WTC11 (cell line): ENCODE measurements around the gene MAPK14. TPM values are rescaled to one million over a fixed set of nuclear protein-coding genes. Genes with fewer than 3 reads are reported as not detected.

Experiments
- ATAC-seq: fragments of 200-7000 bp; cut with Tn5 transposase; 2 replicates; pipeline ENCODE4 v1.10.0; 2021; ENCODE audit warnings: mild to moderate bottlenecking, moderate library complexity
- CTCF ChIA-PET: fragments of 300-600 bp; sonication (Branson Sonifier 250); formaldehyde crosslinking; loops from one replicate; lab custom pipeline; 2021; ENCODE audit warnings: antibody characterized with exemption; lab: Charles Lee
- POLR2A ChIA-PET: fragments of 350-600 bp; sonication (Branson Sonifier 250); formaldehyde crosslinking; loops from one replicate; lab custom pipeline; 2021; ENCODE audit warnings: antibody characterized with exemption; lab: Charles Lee
- DNase-seq: peaks from one replicate; pipeline ENCODE4 v3.0.0; 2021; ENCODE audit warnings: low spot score
- H3K27ac Mint-ChIP-seq: 2 replicates; pipeline ENCODE4 v1.8.0; 2021; ENCODE audit warnings: mixed read lengths
- H3K27me3 Mint-ChIP-seq: 2 replicates; pipeline ENCODE4 v1.8.0; 2021; ENCODE audit warnings: low read depth, mild to moderate bottlenecking, moderate library complexity, mixed read lengths
- H3K36me3 Mint-ChIP-seq: 2 replicates; pipeline ENCODE4 v1.8.0; 2021; ENCODE audit warnings: mixed read lengths
- H3K4me1 Mint-ChIP-seq: 2 replicates; pipeline ENCODE4 v1.8.0; 2022; ENCODE audit warnings: mixed read lengths
- H3K4me3 Mint-ChIP-seq: 2 replicates; pipeline ENCODE4 v1.8.0; 2021; ENCODE audit warnings: mild to moderate bottlenecking, moderate library complexity, mixed read lengths
- H3K9me3 Mint-ChIP-seq: 2 replicates; pipeline ENCODE4 v1.8.0; 2021; ENCODE audit warnings: mixed read lengths
- CREM ChIP-seq: sonication (generic); formaldehyde crosslinking; IDR thresholded peaks from 2 replicates; pipeline ENCODE4 v1.8.1; 2022; ENCODE audit warnings: mild to moderate bottlenecking, missing genetic modification reagents, moderate library complexity
- E2F5 ChIP-seq: sonication (generic); formaldehyde crosslinking; IDR thresholded peaks from 2 replicates; pipeline ENCODE4 v1.8.1; 2022; ENCODE audit warnings: mild to moderate bottlenecking, moderate library complexity, missing genetic modification reagents
- GABPB1 ChIP-seq: sonication (generic); formaldehyde crosslinking; IDR thresholded peaks from 2 replicates; pipeline ENCODE4 v1.8.1; 2023; ENCODE audit warnings: mild to moderate bottlenecking, missing genetic modification reagents
- GRHL2 ChIP-seq: fragments of 250-450 bp; sonication (Bioruptor Pico); IDR thresholded peaks from 2 replicates; pipeline ENCODE4 v1.8.0; 2022; ENCODE audit warnings: mild to moderate bottlenecking, moderate library complexity; ENCODE audit not compliant: insufficient replicate concordance, severe bottlenecking
- GTF2I ChIP-seq: fragments of 250-450 bp; sonication (Bioruptor Pico); conservative IDR thresholded peaks from 2 replicates; pipeline ENCODE4 v1.4.0; 2021; ENCODE audit warnings: mild to moderate bottlenecking
- JUN ChIP-seq: sonication (generic); formaldehyde crosslinking; IDR thresholded peaks from 2 replicates; pipeline ENCODE4 v1.8.0; 2023; ENCODE audit warnings: mild to moderate bottlenecking, missing genetic modification reagents
- MAX ChIP-seq: sonication (generic); formaldehyde crosslinking; IDR thresholded peaks from 2 replicates; pipeline ENCODE4 v1.8.0; 2022; ENCODE audit warnings: mild to moderate bottlenecking, missing genetic modification reagents
- NFE2L1 ChIP-seq: sonication (generic); formaldehyde crosslinking; IDR thresholded peaks from 2 replicates; pipeline ENCODE4 v1.8.1; 2023; ENCODE audit warnings: missing genetic modification reagents
- NFYB ChIP-seq: sonication (generic); formaldehyde crosslinking; conservative IDR thresholded peaks from 2 replicates; pipeline ENCODE4 v1.8.0; 2022; ENCODE audit warnings: low read depth, missing genetic modification reagents
- NR2C2 ChIP-seq: sonication (generic); formaldehyde crosslinking; IDR thresholded peaks from 2 replicates; pipeline ENCODE4 v1.8.0; 2022; ENCODE audit warnings: mild to moderate bottlenecking, missing genetic modification reagents
- OVOL2 ChIP-seq: fragments of 250-450 bp; sonication (Bioruptor Pico); IDR thresholded peaks from 2 replicates; pipeline ENCODE4 v1.9.0; 2021; ENCODE audit warnings: mild to moderate bottlenecking, borderline replicate concordance
- RORB ChIP-seq: fragments of 250-450 bp; sonication (Bioruptor Pico); IDR thresholded peaks from 2 replicates; pipeline ENCODE4 v1.9.0; 2021; ENCODE audit warnings: mild to moderate bottlenecking
- SMAD3 ChIP-seq: sonication (generic); formaldehyde crosslinking; IDR thresholded peaks from 2 replicates; pipeline ENCODE4 v1.8.0; 2022; ENCODE audit warnings: missing genetic modification reagents, mild to moderate bottlenecking, borderline replicate concordance
- SP1 ChIP-seq: sonication (generic); formaldehyde crosslinking; conservative IDR thresholded peaks from 2 replicates; pipeline ENCODE4 v1.8.1; 2022; ENCODE audit warnings: missing genetic modification reagents
- TEAD1 ChIP-seq: sonication (generic); formaldehyde crosslinking; IDR thresholded peaks from 2 replicates; pipeline ENCODE4 v1.8.0; 2022; ENCODE audit warnings: mild to moderate bottlenecking, missing genetic modification reagents
- ZNF138 ChIP-seq: sonication (generic); formaldehyde crosslinking; conservative IDR thresholded peaks from 2 replicates; pipeline ENCODE4 v1.8.1; 2022; ENCODE audit warnings: mild to moderate bottlenecking, moderate library complexity, missing genetic modification reagents
- ZNF219 ChIP-seq: sonication (generic); formaldehyde crosslinking; IDR thresholded peaks from 2 replicates; pipeline ENCODE4 v1.8.0; 2023; ENCODE audit warnings: missing genetic modification reagents, mild to moderate bottlenecking, borderline replicate concordance
- ZNF317 ChIP-seq: sonication (generic); formaldehyde crosslinking; IDR thresholded peaks from 2 replicates; pipeline ENCODE4 v1.8.1; 2023; ENCODE audit warnings: low read depth, mild to moderate bottlenecking, moderate library complexity, missing genetic modification reagents, borderline replicate concordance
- ZNF396 ChIP-seq: fragments of 250-450 bp; sonication (Bioruptor Pico); IDR thresholded peaks from 2 replicates; pipeline ENCODE4 v1.8.0; 2021; ENCODE audit warnings: mild to moderate bottlenecking, moderate library complexity, borderline replicate concordance
- ZNF423 ChIP-seq: fragments of 250-450 bp; sonication (Bioruptor Pico); IDR thresholded peaks from 2 replicates; pipeline ENCODE4 v2.1.2; 2022; ENCODE audit warnings: mild to moderate bottlenecking, moderate library complexity
- total RNA-seq: library from RNA; stranded (reverse); gene quantifications from 3 replicates; pipeline ENCODE4 v1.2.3, GENCODE V29; 2021
- TF ChIP-seq, protein P1 (sequence below): sonication (generic); formaldehyde crosslinking; IDR thresholded peaks from 2 replicates; pipeline ENCODE4 v1.8.1; 2023; ENCODE audit warnings: mild to moderate bottlenecking, missing genetic modification reagents, borderline replicate concordance
- TF ChIP-seq, protein P2 (sequence below): sonication (generic); formaldehyde crosslinking; IDR thresholded peaks from 2 replicates; pipeline ENCODE4 v1.8.1; 2022; ENCODE audit warnings: low read depth, missing genetic modification reagents, borderline replicate concordance
- TF ChIP-seq, protein P3 (sequence below): fragments of 200-600 bp; IDR thresholded peaks from 2 replicates; pipeline ENCODE4 v1.8.0; 2022; ENCODE audit warnings: antibody characterized with exemption

MAPK14 gene
- total RNA-seq, 1 experiment from 2014 or later: 34.0 TPM

- peaks cover 4% of the 10 kb centered on the region; the same call in 1 of the 2 replicates for H3K4me1 Mint-ChIP-seq
- no peak for DNase-seq
- ChIA-PET POLR2A (no interaction called here), CTCF (no interaction called here)
- peaks cover 4% of the 10 kb centered on the region for H3K36me3 Mint-ChIP-seq
- TF ChIP-seq SP1 (CRISPR knock-in tag) (no peak), SMAD3 (CRISPR knock-in tag) (no peak), NFYB (no peak), MAX (no peak), TEAD1 (CRISPR knock-in tag) (no peak), NR2C2 (CRISPR knock-in tag) (no peak), ZNF317 (CRISPR knock-in tag) (peak; percentile 68)
- TF ChIP-seq, protein P1, sequence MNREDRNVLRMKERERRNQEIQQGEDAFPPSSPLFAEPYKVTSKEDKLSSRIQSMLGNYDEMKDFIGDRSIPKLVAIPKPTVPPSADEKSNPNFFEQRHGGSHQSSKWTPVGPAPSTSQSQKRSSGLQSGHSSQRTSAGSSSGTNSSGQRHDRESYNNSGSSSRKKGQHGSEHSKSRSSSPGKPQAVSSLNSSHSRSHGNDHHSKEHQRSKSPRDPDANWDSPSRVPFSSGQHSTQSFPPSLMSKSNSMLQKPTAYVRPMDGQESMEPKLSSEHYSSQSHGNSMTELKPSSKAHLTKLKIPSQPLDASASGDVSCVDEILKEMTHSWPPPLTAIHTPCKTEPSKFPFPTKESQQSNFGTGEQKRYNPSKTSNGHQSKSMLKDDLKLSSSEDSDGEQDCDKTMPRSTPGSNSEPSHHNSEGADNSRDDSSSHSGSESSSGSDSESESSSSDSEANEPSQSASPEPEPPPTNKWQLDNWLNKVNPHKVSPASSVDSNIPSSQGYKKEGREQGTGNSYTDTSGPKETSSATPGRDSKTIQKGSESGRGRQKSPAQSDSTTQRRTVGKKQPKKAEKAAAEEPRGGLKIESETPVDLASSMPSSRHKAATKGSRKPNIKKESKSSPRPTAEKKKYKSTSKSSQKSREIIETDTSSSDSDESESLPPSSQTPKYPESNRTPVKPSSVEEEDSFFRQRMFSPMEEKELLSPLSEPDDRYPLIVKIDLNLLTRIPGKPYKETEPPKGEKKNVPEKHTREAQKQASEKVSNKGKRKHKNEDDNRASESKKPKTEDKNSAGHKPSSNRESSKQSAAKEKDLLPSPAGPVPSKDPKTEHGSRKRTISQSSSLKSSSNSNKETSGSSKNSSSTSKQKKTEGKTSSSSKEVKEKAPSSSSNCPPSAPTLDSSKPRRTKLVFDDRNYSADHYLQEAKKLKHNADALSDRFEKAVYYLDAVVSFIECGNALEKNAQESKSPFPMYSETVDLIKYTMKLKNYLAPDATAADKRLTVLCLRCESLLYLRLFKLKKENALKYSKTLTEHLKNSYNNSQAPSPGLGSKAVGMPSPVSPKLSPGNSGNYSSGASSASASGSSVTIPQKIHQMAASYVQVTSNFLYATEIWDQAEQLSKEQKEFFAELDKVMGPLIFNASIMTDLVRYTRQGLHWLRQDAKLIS (CRISPR knock-in tag): no peak
- ATAC-seq: no peak
- no peak overlapping the region for H3K4me3 Mint-ChIP-seq
- no peak overlapping the region for H3K27ac Mint-ChIP-seq
- H3K9me3 Mint-ChIP-seq: no peaks in the 10 kb centered on the region
- H3K27me3 Mint-ChIP-seq: no peaks in the 10 kb centered on the region
These were observed 74.1 kb downstream of the MAPK14 start for GRCh38 chr6:36101691-36102090.

DNA sequence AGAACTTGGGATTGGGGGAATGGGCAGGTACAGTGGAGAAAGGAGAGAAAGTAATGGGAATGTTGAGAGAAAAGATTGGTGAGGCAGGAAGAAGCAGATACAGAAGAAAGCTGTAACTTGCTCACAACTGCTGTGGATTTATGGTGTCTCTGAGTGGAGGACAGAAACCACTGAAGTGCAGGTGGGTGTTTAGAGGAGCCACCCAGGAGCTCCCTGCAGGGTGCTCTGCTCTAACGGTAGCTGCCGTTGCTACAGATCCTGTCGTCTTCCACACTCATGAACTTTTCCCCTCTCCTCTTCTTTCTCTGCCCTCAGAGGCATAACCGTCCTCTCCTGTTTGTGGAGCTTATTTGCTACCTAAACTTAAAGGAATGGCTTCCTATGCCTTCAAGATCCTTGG lies 75.2 kb downstream of the MAPK14 start:
- ATAC-seq (no peak), DNase-seq (no peak)
- no peak for TF ChIP-seq RORB
- no peak for TF ChIP-seq ZNF396 (CRISPR knock-in tag)
- TF ChIP-seq GABPB1 (CRISPR knock-in tag): no peak
- TF ChIP-seq OVOL2: no peak
- TF ChIP-seq CREM (CRISPR knock-in tag): no peak
- TF ChIP-seq, protein P2, sequence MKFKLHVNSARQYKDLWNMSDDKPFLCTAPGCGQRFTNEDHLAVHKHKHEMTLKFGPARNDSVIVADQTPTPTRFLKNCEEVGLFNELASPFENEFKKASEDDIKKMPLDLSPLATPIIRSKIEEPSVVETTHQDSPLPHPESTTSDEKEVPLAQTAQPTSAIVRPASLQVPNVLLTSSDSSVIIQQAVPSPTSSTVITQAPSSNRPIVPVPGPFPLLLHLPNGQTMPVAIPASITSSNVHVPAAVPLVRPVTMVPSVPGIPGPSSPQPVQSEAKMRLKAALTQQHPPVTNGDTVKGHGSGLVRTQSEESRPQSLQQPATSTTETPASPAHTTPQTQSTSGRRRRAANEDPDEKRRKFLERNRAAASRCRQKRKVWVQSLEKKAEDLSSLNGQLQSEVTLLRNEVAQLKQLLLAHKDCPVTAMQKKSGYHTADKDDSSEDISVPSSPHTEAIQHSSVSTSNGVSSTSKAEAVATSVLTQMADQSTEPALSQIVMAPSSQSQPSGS (CRISPR knock-in tag): no peak
- no peak for TF ChIP-seq GTF2I (CRISPR knock-in tag)
- TF ChIP-seq ZNF138: no peak
- TF ChIP-seq MAX: no peak
- no peak for TF ChIP-seq ZNF317 (CRISPR knock-in tag)
- TF ChIP-seq ZNF219 (CRISPR knock-in tag): no peak
- TF ChIP-seq NFE2L1 (CRISPR knock-in tag): no peak
- TF ChIP-seq E2F5 (CRISPR knock-in tag): no peak
- TF ChIP-seq JUN (CRISPR knock-in tag): no peak
- TF ChIP-seq GRHL2 (CRISPR knock-in tag): no peak
- TF ChIP-seq, protein P3, sequence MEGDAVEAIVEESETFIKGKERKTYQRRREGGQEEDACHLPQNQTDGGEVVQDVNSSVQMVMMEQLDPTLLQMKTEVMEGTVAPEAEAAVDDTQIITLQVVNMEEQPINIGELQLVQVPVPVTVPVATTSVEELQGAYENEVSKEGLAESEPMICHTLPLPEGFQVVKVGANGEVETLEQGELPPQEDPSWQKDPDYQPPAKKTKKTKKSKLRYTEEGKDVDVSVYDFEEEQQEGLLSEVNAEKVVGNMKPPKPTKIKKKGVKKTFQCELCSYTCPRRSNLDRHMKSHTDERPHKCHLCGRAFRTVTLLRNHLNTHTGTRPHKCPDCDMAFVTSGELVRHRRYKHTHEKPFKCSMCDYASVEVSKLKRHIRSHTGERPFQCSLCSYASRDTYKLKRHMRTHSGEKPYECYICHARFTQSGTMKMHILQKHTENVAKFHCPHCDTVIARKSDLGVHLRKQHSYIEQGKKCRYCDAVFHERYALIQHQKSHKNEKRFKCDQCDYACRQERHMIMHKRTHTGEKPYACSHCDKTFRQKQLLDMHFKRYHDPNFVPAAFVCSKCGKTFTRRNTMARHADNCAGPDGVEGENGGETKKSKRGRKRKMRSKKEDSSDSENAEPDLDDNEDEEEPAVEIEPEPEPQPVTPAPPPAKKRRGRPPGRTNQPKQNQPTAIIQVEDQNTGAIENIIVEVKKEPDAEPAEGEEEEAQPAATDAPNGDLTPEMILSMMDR: no peak
- TF ChIP-seq ZNF423 (CRISPR knock-in tag): no peak
- Mint-ChIP-seq H3K9me3 (no peaks in the 10 kb centered on the region), H3K4me3 (no peak overlapping the region), H3K36me3 (peaks cover 6% of the 10 kb centered on the region), H3K27me3 (no peaks in the 10 kb centered on the region), H3K27ac (no peak overlapping the region), H3K4me1 (peaks cover 4% of the 10 kb centered on the region; the same call in 1 of the 2 replicates)
- ChIA-PET CTCF (no interaction called here), POLR2A (no interaction called here)
